ENCODE data around the gene C1orf174.
A peak's percentile ranks its signal among the peaks of the same experiment; 100 is the strongest.

C1orf174 gene

DNA sequence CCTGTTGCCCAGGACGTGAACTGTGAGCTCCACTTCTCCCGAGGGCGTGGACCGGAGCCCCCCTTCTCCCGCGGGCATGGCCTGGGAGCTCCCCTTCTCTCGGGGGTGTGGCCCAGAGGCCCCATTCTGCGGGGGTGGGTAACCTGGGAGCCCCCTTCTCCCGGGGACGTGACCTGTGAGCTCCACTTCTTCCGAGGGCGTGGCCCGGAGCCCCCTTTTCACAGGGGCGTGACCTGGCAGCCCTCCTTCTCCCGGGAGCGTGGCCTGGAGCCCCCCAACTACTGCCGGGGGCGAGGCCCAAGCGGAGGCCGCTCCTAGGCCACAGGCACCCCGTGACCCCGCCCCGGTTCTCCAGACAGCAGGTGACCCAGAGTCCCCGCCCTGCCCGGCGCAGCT is 320 bp downstream of the C1orf174 start:
- H3K9ac ChIP-seq (ENCODE audit: low read depth, low read length), result peak overlapping the region; percentile 92
- no peaks in the 10 kb centered on the region for H3K9me3 ChIP-seq (ENCODE audit: insufficient read depth, low read depth, low read length)
- peak overlapping the region; percentile 99 for H3K4me3 ChIP-seq (ENCODE audit: low read length)
- H3K4me1 ChIP-seq (ENCODE audit: insufficient read depth, low read length), result peaks cover 9% of the 10 kb centered on the region
- under 1% methylated on average over 26 of the region's 26 CpGs for WGBS
- H3K36me3 ChIP-seq (ENCODE audit: insufficient read depth, low read length), result peaks cover 10% of the 10 kb centered on the region
- H3K27me3 ChIP-seq (ENCODE audit: insufficient read depth, low read length), result no peaks in the 10 kb centered on the region
- H3K27ac ChIP-seq (ENCODE audit: low read depth, low read length), result peak overlapping the region; percentile 95

DNA sequence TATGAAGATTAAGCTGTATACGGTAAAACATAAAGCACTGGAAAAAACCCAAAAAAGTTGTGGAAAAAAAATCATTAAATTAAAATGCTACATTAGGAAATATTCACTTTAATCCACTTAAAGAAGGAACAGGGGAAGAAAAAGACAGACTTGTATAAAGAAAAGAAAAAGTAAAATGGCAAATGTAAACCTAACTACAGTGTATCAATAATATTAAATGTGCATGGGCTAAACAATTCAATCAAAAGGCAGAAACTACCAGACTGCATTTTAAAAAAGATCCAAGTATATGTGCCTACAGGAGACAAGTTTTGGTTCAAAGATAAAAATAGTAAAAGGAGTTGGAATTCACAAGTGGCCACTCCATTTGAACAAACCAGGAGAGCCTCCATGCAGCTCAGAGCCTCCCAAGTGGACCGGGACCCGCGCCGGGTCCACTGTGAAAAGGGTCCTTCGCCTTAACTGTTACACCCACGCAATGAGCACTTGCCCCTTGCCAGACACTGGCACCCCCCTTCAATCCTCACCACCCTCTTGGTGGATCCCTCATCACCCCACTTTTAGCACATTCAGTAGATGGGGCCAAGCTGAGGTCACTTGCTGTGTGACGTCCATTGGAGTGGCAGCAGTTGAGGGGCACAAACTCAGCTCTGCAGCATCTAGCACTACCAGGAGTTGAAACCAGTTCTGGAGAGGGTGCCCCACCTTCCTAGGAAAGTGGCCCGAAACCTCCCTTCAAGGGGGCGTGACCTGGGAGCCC is 898 bp downstream of the C1orf174 start:
- H3K9me3 ChIP-seq (ENCODE audit: insufficient read depth, low read depth, low read length), result no peaks in the 10 kb centered on the region
- H3K4me3 ChIP-seq (ENCODE audit: low read length), result peak overlapping the region; percentile 99
- peaks cover 9% of the 10 kb centered on the region for H3K4me1 ChIP-seq (ENCODE audit: insufficient read depth, low read length)
- WGBS, result 18% methylated on average over 9 of the region's 10 CpGs
- no peaks in the 10 kb centered on the region for H3K27me3 ChIP-seq (ENCODE audit: insufficient read depth, low read length)
- peak overlapping the region; percentile 95 for H3K27ac ChIP-seq (ENCODE audit: low read depth, low read length)
- H3K9ac ChIP-seq (ENCODE audit: low read depth, low read length), result peak overlapping the region; percentile 92
- H3K36me3 ChIP-seq (ENCODE audit: insufficient read depth, low read length), result peaks cover 13% of the 10 kb centered on the region

DNA sequence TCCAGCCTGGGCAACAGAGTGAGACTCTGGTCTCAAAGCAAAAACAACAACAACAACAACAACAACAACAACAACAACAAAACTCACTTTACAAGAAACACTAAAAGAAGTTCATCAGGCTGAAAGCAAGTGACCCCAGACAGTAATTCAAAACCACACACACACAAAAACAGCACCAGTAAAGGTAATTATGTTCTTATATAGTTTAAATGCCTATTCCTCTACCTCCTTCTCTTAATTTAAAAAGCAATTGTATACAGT is 1.7 kb downstream of the C1orf174 start:
- H3K9me3 ChIP-seq (ENCODE audit: insufficient read depth, low read depth, low read length), result no peaks in the 10 kb centered on the region
- no peak overlapping the region for H3K9ac ChIP-seq (ENCODE audit: low read depth, low read length)
- H3K4me3 ChIP-seq (ENCODE audit: low read length), result peak overlapping the region; percentile 99
- H3K27me3 ChIP-seq (ENCODE audit: insufficient read depth, low read length), result no peaks in the 10 kb centered on the region
- H3K36me3 ChIP-seq (ENCODE audit: insufficient read depth, low read length), result peaks cover 16% of the 10 kb centered on the region
- peaks cover 2% of the 10 kb centered on the region for H3K4me1 ChIP-seq (ENCODE audit: insufficient read depth, low read length)
- no peak overlapping the region for H3K27ac ChIP-seq (ENCODE audit: low read depth, low read length)

DNA sequence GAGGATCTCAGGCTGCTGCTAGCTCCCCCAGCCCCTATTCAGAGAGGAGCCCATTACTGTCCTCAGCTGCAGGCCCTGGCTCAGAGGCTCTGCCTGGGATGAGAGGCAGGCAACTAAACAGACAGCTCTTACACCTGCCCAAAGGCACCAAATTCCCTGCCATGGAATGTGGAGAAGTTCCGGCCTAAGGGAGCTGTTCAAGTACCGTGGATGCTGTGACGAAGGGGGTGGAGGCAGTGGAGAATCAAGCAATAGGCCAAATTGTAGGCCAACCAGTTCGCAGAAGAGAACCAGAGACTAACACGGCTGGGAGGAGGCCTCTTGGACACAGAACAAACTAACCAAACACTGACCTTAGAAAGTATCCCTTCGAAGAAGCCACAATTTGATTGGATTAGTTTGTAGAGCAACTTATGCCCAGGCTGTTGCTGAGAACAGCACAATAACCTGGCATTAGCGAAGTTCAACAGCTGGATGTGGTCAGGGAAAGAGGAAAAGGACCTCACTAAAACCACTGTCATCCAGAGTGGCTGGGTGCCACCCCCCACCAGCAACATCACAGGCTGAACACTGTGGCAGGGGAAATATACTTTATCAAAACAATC is 3.6 kb downstream of the C1orf174 start:
- no peak overlapping the region for H3K9ac ChIP-seq (ENCODE audit: low read depth, low read length)

DNA sequence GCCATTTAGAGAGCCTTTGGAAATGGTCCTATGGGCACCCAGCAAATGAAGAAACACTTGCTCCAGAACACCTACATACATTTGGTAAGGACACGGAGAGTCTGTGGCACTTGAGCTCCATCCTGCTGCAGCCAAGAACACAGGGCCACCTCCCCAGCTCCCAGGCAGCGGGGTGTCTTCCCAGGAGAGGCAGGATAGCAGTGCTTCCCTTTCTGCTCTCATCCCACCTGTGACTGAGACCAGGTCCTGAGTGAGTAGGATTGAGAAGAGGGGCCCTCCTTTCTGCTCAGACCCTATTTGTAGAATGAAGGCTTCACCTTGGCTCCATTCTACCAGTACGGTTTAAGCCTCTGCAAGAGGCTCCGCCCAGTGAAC is 4.1 kb downstream of the C1orf174 start:
- 95% methylated on average over 4 of the region's 4 CpGs for WGBS
- peaks cover 31% of the 10 kb centered on the region for H3K36me3 ChIP-seq (ENCODE audit: insufficient read depth, low read length)
- no peaks in the 10 kb centered on the region for H3K27me3 ChIP-seq (ENCODE audit: insufficient read depth, low read length)
- no peak overlapping the region for H3K9ac ChIP-seq (ENCODE audit: low read depth, low read length)
- H3K4me1 ChIP-seq (ENCODE audit: insufficient read depth, low read length), result no peaks in the 10 kb centered on the region; the same call in 1 of the 2 replicates
- no peak overlapping the region for H3K4me3 ChIP-seq (ENCODE audit: low read length)
- no peaks in the 10 kb centered on the region for H3K9me3 ChIP-seq (ENCODE audit: insufficient read depth, low read depth, low read length)
- H3K27ac ChIP-seq (ENCODE audit: low read depth, low read length), result no peak overlapping the region

More for the DNA sequence above, 3.6 kb downstream of the C1orf174 start:
- no peak overlapping the region for H3K4me3 ChIP-seq (ENCODE audit: low read length)
- H3K27me3 ChIP-seq (ENCODE audit: insufficient read depth, low read length), result no peaks in the 10 kb centered on the region
- no peaks in the 10 kb centered on the region; the same call in 1 of the 2 replicates for H3K4me1 ChIP-seq (ENCODE audit: insufficient read depth, low read length)
- H3K27ac ChIP-seq (ENCODE audit: low read depth, low read length), result no peak overlapping the region
- no peaks in the 10 kb centered on the region for H3K9me3 ChIP-seq (ENCODE audit: insufficient read depth, low read depth, low read length)
- 94% methylated on average over 7 of the region's 7 CpGs for WGBS
- peaks cover 25% of the 10 kb centered on the region for H3K36me3 ChIP-seq (ENCODE audit: insufficient read depth, low read length)

DNA sequence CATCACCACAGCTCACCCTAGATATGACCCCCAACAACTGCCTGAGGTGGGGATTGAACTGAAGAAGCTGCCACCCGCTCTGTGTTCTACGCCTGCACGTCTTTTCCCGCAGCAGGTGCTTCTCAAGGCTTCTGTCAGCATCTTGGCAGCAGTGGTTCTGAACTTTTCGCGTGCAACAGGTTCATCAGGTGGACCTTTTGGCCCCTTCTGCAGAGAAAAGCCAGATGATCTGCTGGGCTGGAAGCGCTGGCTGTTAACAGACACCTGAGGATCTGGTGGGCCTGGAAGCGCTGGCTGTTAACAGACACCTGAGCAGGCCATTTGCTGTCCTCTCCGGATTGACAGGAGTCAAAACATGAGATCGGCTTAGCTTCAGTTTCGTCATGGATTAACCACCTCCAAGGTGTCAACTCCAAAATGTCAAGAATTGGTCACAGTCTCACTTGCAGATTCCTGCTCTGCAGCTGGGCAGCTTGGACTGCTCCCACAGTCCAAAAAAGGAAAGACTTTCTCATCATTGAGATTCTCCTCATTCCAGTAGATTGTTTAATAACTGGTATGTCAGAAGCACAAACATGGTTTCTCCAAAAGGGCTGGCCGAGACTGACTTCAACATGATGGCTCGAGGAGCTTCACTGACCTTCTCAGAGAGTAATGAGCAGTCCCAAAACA is 4.7 kb downstream of the C1orf174 start:
- no peak overlapping the region for H3K9ac ChIP-seq (ENCODE audit: low read depth, low read length)
- H3K36me3 ChIP-seq (ENCODE audit: insufficient read depth, low read length), result peaks cover 36% of the 10 kb centered on the region
- 94% methylated on average over 13 of the region's 13 CpGs for WGBS

GRCh38 chr1:3894626-3895278 is 5.3 kb downstream of the C1orf174 start:
- 95% methylated on average over 17 of the region's 17 CpGs for WGBS
- H3K36me3 ChIP-seq (ENCODE audit: insufficient read depth, low read length), result peaks cover 43% of the 10 kb centered on the region

More for the DNA sequence above, 4.7 kb downstream of the C1orf174 start:
- Histone ChIP-seq H3K27ac (ENCODE audit: low read depth, low read length) (no peak overlapping the region), H3K27me3 (ENCODE audit: insufficient read depth, low read length) (no peaks in the 10 kb centered on the region), H3K9me3 (ENCODE audit: insufficient read depth, low read depth, low read length) (no peaks in the 10 kb centered on the region), H3K4me3 (ENCODE audit: low read length) (no peak overlapping the region), H3K4me1 (ENCODE audit: insufficient read depth, low read length) (no peaks in the 10 kb centered on the region; the same call in 1 of the 2 replicates)

DNA sequence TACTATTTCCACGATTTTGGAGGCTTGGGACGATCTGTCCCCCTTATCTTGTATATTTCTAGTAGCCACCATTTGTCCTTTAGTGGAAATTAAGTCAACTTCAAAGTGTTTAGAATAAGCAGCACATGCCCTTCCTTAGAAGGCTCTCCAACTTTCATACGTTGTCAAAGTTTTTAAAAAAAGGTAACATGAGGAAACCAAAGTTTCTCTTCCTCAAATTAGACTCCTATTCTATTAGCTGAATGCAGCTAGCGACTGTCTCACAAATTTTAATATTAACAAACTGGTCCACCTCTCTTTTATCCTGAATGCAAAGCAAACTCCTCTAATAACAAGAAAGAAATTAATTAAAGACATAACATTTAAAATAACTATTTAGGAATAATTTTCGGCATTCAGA is 6.9 kb downstream of the C1orf174 start:
- no peaks in the 10 kb centered on the region for H3K4me1 ChIP-seq (ENCODE audit: insufficient read depth, low read length)
- H3K36me3 ChIP-seq (ENCODE audit: insufficient read depth, low read length), result peaks cover 53% of the 10 kb centered on the region
- no peaks in the 10 kb centered on the region for H3K27me3 ChIP-seq (ENCODE audit: insufficient read depth, low read length)
- H3K9me3 ChIP-seq (ENCODE audit: insufficient read depth, low read depth, low read length), result no peaks in the 10 kb centered on the region
- no peak overlapping the region for H3K4me3 ChIP-seq (ENCODE audit: low read length)
- 94% methylated on average over 5 of the region's 5 CpGs for whole genome bisulfite sequencing
- no peak overlapping the region for H3K27ac ChIP-seq (ENCODE audit: low read depth, low read length)
- no peak overlapping the region for H3K9ac ChIP-seq (ENCODE audit: low read depth, low read length)

More at GRCh38 chr1:3894626-3895278, 5.3 kb downstream of the C1orf174 start:
- Histone ChIP-seq H3K27ac (ENCODE audit: low read depth, low read length) (no peak overlapping the region), H3K4me3 (ENCODE audit: low read length) (no peak overlapping the region), H3K4me1 (ENCODE audit: insufficient read depth, low read length) (no peaks in the 10 kb centered on the region; the same call in 1 of the 2 replicates), H3K27me3 (ENCODE audit: insufficient read depth, low read length) (no peaks in the 10 kb centered on the region), H3K9me3 (ENCODE audit: insufficient read depth, low read depth, low read length) (no peaks in the 10 kb centered on the region), H3K9ac (ENCODE audit: low read depth, low read length) (no peak overlapping the region)

GRCh38 chr1:3892748-3893147 is 7.3 kb downstream of the C1orf174 start:
- 95% methylated on average over 14 of the region's 14 CpGs for WGBS
- H3K36me3 ChIP-seq (ENCODE audit: insufficient read depth, low read length), result peaks cover 58% of the 10 kb centered on the region
- H3K4me1 ChIP-seq (ENCODE audit: insufficient read depth, low read length), result no peaks in the 10 kb centered on the region
- no peaks in the 10 kb centered on the region for H3K9me3 ChIP-seq (ENCODE audit: insufficient read depth, low read depth, low read length)
- H3K9ac ChIP-seq (ENCODE audit: low read depth, low read length), result no peak overlapping the region
- no peaks in the 10 kb centered on the region for H3K27me3 ChIP-seq (ENCODE audit: insufficient read depth, low read length)
- no peak overlapping the region for H3K4me3 ChIP-seq (ENCODE audit: low read length)
- no peak overlapping the region for H3K27ac ChIP-seq (ENCODE audit: low read depth, low read length)

- no peak overlapping the region for H3K27ac ChIP-seq (ENCODE audit: low read depth, low read length)
- WGBS, result 96% methylated on average over 16 of the region's 17 CpGs
Measured at GRCh38 chr1:3891329-3891865, 8.7 kb downstream of the C1orf174 start.

More at GRCh38 chr1:3891329-3891865, 8.7 kb downstream of the C1orf174 start:
- no peaks in the 10 kb centered on the region for H3K27me3 ChIP-seq (ENCODE audit: insufficient read depth, low read length)
- H3K36me3 ChIP-seq (ENCODE audit: insufficient read depth, low read length), result peaks cover 65% of the 10 kb centered on the region
- no peak overlapping the region for H3K4me3 ChIP-seq (ENCODE audit: low read length)
- no peaks in the 10 kb centered on the region for H3K9me3 ChIP-seq (ENCODE audit: insufficient read depth, low read depth, low read length)
- H3K9ac ChIP-seq (ENCODE audit: low read depth, low read length), result no peak overlapping the region
- H3K4me1 ChIP-seq (ENCODE audit: insufficient read depth, low read length), result no peaks in the 10 kb centered on the region
